ENCODE measurements around the gene KCNMB1.
"Not testable (repeated sequence)": the region's sequence is repeated elsewhere in the genome, so short reads cannot be mapped to it uniquely, and the experiment has no call there.

KCNMB1 gene

GRCh38 chr5:170386743-170387395, 2.3 kb downstream of the KCNMB1 start:
- H3K4me3 ChIP-seq (ENCODE audit: low read length), result no peak overlapping the region
- DNase-seq (ENCODE audit: low read depth, low spot score), result no peak

DNA sequence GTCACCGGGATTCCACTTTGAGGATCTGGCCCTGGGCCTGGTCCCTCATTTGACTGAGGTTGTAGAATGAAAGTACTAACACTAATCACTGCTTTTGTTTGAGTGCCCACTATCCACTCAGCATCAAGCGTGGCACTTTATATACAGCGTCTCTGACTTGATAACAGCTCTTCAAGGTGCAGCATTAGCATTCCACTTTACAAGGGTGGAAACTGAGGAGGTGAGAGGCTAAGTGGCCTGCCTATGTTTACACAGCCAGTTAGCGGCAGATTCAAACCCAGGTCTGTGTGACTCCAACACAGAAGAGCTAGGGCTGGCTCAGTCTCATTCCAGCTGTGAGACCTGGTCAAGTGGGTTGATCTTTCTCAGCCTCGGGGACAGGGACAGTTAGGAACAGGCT, 5.9 kb downstream of the KCNMB1 start:
- no peak for DNase-seq (ENCODE audit: low read depth, low spot score)
- no peak overlapping the region for H3K4me3 ChIP-seq (ENCODE audit: low read length)

DNA sequence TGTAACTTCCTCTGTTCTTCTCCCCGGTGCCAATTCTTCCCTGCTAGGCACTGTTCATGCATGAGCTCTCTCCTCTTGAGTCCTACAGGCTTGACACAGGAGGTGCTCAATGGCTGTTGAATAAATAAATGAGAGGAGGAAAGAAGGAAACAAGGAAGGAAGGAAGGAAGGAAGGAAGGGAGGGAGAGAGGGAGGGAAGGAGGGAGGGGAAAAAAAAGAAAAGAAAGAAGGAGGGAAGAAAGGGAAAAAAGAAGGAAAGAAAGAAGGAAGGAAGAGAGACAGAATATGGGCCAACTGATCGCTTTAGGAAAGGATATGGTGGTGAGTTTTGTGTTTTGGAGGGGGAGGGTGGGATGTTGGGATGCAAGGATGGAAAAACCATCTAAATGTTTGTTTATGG, 6.4 kb downstream of the KCNMB1 start:
- no peak for DNase-seq (ENCODE audit: low read depth, low spot score)
- no peak overlapping the region for H3K4me3 ChIP-seq (ENCODE audit: low read length)

DNA sequence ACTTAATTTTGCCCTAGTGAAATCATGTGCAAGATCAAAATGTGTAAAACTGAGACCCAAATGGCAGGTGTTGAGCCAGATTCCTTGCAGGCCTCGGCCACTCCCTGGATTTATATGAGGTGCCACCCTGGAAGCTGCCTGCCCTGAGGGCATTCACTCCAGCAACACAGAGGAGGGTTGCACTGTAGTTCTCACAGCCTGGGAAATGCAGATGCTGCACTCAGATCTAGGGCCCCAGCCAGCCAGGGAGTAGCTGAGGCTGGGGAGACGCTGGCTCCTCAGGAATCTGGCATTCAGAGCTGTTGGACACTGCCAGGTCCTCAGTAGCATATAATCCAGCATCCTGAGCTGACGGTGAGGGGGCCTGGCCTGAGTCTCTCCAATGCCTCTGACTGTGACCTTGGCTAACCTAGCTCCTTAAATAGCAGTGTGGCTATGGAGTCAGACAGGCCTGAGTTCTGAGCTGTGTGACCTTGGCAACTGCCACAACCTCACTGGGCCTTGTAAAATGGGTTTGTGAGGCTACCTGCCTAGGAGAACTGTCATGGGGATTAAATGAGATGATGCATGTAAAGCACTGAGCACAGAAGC, 8.7 kb downstream of the KCNMB1 start:
- no peak for DNase-seq (ENCODE audit: low read depth, low spot score)
- no peak overlapping the region for H3K4me3 ChIP-seq (ENCODE audit: low read length)

- DNase-seq (ENCODE audit: low read depth, low spot score), result no peak
- no peak overlapping the region for H3K4me3 ChIP-seq (ENCODE audit: low read length)
Observed at GRCh38 chr5:170378740-170379139, 10.4 kb downstream of the KCNMB1 start.

- no peak overlapping the region for H3K4me3 ChIP-seq (ENCODE audit: low read length)
- DNase-seq (ENCODE audit: low read depth, low spot score), result no peak
Observed at GRCh38 chr5:170377027-170377426, 12.1 kb downstream of the KCNMB1 start.

GRCh38 chr5:170376526-170376925, 12.6 kb downstream of the KCNMB1 start:
- not testable (repeated sequence) for DNase-seq (ENCODE audit: low read depth, low spot score); H3K4me3 ChIP-seq (ENCODE audit: low read length)

- no peak overlapping the region for H3K4me3 ChIP-seq (ENCODE audit: low read length)
- no peak for DNase-seq (ENCODE audit: low read depth, low spot score)
Observed at GRCh38 chr5:170375283-170375682, 13.9 kb downstream of the KCNMB1 start.

DNA sequence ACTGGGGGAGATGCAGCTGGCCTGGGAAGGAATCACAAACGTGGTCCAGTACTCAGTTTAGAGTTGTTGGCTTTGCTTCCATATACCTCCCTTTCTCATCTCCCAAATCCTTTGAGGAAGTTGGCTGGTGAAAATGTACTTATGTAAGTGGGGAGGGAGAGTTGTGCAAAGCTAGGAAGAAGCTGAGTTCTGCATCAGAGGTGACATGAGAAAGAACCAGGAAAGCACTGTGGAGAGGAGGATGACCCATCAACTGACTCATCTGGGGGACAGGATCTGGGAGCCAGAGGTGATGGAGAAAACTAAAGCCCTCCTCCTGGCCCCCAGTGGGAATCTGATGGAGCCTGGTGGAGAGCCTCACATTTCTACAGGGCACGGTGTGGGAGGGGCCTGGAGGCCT, 16.2 kb downstream of the KCNMB1 start:
- H3K4me3 ChIP-seq (ENCODE audit: low read length), result no peak overlapping the region
- DNase-seq (ENCODE audit: low read depth, low spot score), result no peak

DNA sequence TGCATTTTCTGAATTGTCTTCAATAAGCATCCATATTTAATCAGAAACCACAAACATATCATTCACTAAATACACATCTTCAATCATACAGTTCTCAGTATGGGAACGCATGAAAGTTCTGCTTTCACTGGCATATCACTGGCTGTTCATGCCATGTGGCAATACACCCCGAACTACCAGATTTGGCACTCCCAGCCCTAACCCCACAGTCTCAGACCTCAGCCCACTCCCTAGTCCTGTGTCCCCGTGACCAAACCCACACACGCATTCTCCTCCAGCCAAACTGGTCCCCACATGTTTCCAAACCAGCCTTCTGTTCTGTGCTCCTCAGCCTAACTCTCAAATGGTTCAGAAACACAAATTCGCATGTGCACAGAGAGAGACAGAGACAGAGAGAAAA, 20.6 kb downstream of the KCNMB1 start:
- no peak for DNase-seq (ENCODE audit: low read depth, low spot score)
- H3K4me3 ChIP-seq (ENCODE audit: low read length), result no peak overlapping the region

DNA sequence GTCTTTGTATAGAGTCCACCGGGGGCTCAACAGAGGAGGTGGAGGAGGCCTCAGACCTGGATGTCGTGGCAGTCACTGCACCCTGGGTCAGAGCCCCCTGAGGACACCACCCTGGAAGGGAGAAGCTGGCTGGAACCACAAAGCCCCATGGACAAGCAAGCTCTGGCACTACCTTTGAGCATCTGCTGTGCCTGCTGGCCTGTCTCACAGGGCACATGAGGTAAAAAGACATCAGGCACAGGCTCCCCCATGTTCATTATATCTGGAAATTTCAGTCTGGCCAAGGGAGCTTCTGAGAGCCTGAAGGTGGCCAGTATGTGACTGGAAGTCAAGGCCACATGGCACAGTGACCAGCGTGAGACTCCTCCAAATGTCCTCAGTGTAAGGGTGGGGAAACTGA, 22.9 kb downstream of the KCNMB1 start:
- no peak overlapping the region for H3K4me3 ChIP-seq (ENCODE audit: low read length)
- DNase-seq (ENCODE audit: low read depth, low spot score), result no peak

- no peak overlapping the region for H3K4me3 ChIP-seq (ENCODE audit: low read length)
- no peak for DNase-seq (ENCODE audit: low read depth, low spot score)
Observed at GRCh38 chr5:170365831-170366230, 23.3 kb downstream of the KCNMB1 start.

DNA sequence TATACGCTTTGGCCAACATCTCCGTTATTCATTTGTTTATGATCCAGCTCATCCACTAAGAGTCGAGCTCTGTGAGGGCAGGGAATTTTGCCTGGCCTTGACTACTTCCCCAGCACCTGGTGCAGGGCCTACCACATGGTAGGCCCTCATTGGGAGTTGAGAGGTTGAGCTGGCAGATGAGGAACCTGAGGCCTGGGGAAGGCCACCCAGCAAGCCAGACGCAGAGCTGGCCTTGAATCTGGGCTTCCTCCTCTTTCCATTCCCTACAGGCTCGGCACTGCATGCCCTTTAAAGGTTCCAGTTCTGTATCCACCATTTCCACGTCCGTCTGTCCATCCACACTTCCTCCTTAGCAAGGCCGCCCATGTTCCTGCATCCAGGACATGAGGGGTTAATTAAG, 24.2 kb downstream of the KCNMB1 start:
- no peak for DNase-seq (ENCODE audit: low read depth, low spot score)
- H3K4me3 ChIP-seq (ENCODE audit: low read length), result no peak overlapping the region

DNA sequence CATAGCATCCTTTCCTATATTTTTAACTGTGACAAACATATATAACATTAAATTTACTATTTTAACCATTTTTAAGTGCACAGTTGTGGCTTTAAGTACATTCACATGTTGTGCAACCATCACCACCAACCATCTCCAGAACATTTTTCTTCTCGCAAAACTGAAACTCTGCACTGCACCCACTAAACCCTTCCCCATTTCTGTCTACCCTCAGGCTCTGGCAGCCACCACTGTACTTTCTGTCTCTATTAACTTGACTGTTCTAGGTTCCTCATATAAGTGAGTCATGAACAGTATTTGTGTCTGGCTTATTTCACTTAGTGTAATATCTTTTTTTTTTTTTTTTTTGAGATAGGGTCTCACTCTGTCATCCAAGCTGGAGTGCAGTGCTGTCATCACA, 25.5 kb downstream of the KCNMB1 start:
- no peak overlapping the region for H3K4me3 ChIP-seq (ENCODE audit: low read length)
- DNase-seq (ENCODE audit: low read depth, low spot score), result no peak

GRCh38 chr5:170362656-170363055, 26.5 kb downstream of the KCNMB1 start:
- DNase-seq (ENCODE audit: low read depth, low spot score), result no peak
- H3K4me3 ChIP-seq (ENCODE audit: low read length), result no peak overlapping the region

GRCh38 chr5:170362102-170362501, 27.1 kb downstream of the KCNMB1 start:
- no peak overlapping the region for H3K4me3 ChIP-seq (ENCODE audit: low read length)
- no peak for DNase-seq (ENCODE audit: low read depth, low spot score)

DNA sequence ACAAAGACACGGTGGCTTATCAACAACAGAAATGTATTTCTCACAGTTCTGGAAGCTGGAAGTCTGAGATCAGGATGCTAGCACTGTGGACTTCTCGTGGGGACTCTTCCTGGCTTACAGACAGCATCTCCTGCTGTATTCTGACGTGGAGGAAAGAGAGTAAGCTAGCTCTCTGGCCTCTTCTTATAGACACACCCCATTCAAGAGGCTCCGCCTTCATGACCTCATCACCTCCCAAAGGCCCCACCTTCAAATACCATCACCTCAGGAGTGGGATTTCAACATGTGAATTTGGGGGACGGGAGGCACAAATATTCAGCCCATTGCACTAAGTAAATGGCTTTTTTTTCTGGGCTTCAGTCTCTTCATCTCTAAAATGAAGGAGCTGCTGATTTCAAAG, 27.6 kb downstream of the KCNMB1 start:
- DNase-seq (ENCODE audit: low read depth, low spot score), result no peak
- no peak overlapping the region for H3K4me3 ChIP-seq (ENCODE audit: low read length)

DNA sequence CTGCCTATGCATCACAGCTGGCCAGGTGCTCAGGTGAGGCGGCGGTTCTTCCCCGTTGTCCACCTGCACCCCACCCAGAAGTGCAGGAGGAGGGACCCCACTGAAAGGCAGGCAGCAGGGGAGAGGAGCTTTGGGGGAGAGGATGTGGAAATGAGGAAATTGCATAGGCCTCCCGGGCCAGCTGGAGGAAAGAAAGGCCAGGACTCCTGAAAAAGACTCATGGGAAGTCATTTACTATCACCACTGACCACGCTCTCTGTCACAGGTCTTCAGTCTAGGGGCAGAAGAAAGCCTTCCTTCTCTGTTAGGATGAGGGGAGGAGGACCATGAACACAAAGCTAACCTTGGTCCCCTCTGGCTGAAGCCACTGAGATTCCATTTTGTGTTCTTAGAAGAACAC, 28.1 kb downstream of the KCNMB1 start:
- no peak for DNase-seq (ENCODE audit: low read depth, low spot score)
- H3K4me3 ChIP-seq (ENCODE audit: low read length), result no peak overlapping the region

- H3K4me3 ChIP-seq (ENCODE audit: low read length), result no peak overlapping the region
- no peak for DNase-seq (ENCODE audit: low read depth, low spot score)
Observed at GRCh38 chr5:170360709-170361108, 28.5 kb downstream of the KCNMB1 start.

GRCh38 chr5:170357955-170358444, 31.2 kb downstream of the KCNMB1 start:
- DNase-seq (ENCODE audit: low read depth, low spot score), result no peak
- H3K4me3 ChIP-seq (ENCODE audit: low read length), result no peak overlapping the region

DNA sequence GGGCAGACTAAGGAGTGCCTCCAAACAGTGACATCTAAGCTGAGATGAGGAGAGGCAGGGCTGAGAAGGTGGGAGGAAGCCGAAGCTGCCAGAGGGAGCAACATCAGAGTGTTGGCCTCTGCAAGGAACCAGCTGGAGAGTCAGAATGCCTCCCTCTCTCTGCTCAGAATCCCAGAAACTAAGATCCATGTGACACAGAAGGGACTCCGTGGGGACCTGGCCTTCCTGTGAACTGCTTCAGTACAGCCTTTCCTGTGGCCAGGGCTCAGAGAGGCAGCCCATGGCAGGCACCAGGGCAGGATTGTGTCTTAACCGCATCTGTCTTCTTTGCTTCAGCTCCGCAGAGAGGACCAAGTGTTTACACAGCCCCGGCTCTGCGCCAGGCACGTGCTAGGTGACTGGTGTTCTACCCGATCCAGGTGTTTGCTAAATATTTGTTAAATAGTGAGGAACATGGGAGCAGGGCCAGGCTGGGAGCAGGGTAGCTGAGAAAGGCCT, 33.5 kb downstream of the KCNMB1 start:
- DNase-seq (ENCODE audit: low read depth, low spot score), result no peak

More for the DNA sequence above, 33.5 kb downstream of the KCNMB1 start:
- H3K4me3 ChIP-seq (ENCODE audit: low read length), result no peak overlapping the region
